ENCODE results near the gene RBM20. TPM values are rescaled to one million over a fixed set of nuclear protein-coding genes. Genes with fewer than 3 reads are reported as not detected.

Gene RBM20
- polyA plus RNA-seq, 3 donors = not detected

- Histone ChIP-seq H3K9me3 (replicated peaks in 1 of 2; ENCODE audit: control insufficient read depth in 1 of 2, insufficient read depth in 1 of 2, low read length in 2 of 2) (no peaks in the 10 kb centered on the region), H4K20me1 (ENCODE audit: insufficient read depth, low read length) (no peaks in the 10 kb centered on the region), H2AFZ (ENCODE audit: insufficient read depth, low read depth, low read length, poor library complexity, severe bottlenecking) (no peak overlapping the region), H3K36me3 (replicated peaks in 1 of 2; ENCODE audit: control insufficient read depth in 1 of 2, insufficient read depth in 2 of 2, low read length in 2 of 2) (no peaks in the 10 kb centered on the region), H3K27me3 (ENCODE audit: control insufficient read depth in 2 of 2, insufficient read depth in 2 of 2, low read length in 2 of 2) (no peaks in the 10 kb centered on the region), H3K9ac (ENCODE audit: insufficient read depth, low read length, poor library complexity, severe bottlenecking) (no peak overlapping the region), H3K27ac (ENCODE audit: low read depth in 1 of 2, low read length in 2 of 2) (no peak overlapping the region), H3K4me1 (ENCODE audit: control insufficient read depth in 1 of 2, insufficient read depth in 2 of 2, low read length in 2 of 2) (peaks cover 8 to 17% of the 10 kb centered on the region in 2 donors), H3K4me3 (replicated peaks in 1 of 3; ENCODE audit: low read depth in 2 of 3, low read length in 3 of 3) (no peak overlapping the region), H3K79me2 (ENCODE audit: insufficient read depth, low read length) (no peaks in the 10 kb centered on the region), H3K4me2 (replicated peaks; ENCODE audit: extremely low read depth, low read length, poor library complexity, severe bottlenecking) (no peak overlapping the region)
- H3K4me3 Mint-ChIP-seq = no peak overlapping the region
- no peak overlapping the region for H3K27ac Mint-ChIP-seq
- peaks cover 15% of the 10 kb centered on the region for H3K4me1 Mint-ChIP-seq
- no peak for TF ChIP-seq CTCF (IDR thresholded peaks at IDR 0.05)
- 97% methylated on average over 5 of the region's 6 CpGs for WGBS (ENCODE audit: insufficient coverage)
- peaks cover 0 to 5% (median 3%) of the 10 kb centered on the region in 3 donors for H3K27me3 Mint-ChIP-seq (ENCODE audit: low read depth in 3 of 3)
- peaks cover 0 to 4% (median 0%) of the 10 kb centered on the region in 7 donors for H3K9me3 Mint-ChIP-seq
- intact Hi-C loops (cut with micrococcal nuclease) = loop anchor here (5.0 to 10.0 kb wide), 2 partner anchors 72 to 89 kb away; partner anchors contain the start of gene PDCD4 (in 1 of the 2)
- H3K36me3 Mint-ChIP-seq = no peaks in the 10 kb centered on the region
- DNase-seq = no peak
Measured at GRCh38 chr10:110803239-110803749, 159.2 kb downstream of the RBM20 start.

- Histone ChIP-seq H3K4me1 (ENCODE audit: control insufficient read depth in 1 of 2, insufficient read depth in 2 of 2, low read length in 2 of 2) (peaks cover 8 to 17% of the 10 kb centered on the region in 2 donors), H3K36me3 (replicated peaks in 1 of 2; ENCODE audit: control insufficient read depth in 1 of 2, insufficient read depth in 2 of 2, low read length in 2 of 2) (no peaks in the 10 kb centered on the region), H2AFZ (ENCODE audit: insufficient read depth, low read depth, low read length, poor library complexity, severe bottlenecking) (peak overlapping the region; percentile 51), H3K79me2 (ENCODE audit: insufficient read depth, low read length) (no peaks in the 10 kb centered on the region), H3K4me2 (replicated peaks; ENCODE audit: extremely low read depth, low read length, poor library complexity, severe bottlenecking) (no peak overlapping the region), H4K20me1 (ENCODE audit: insufficient read depth, low read length) (no peaks in the 10 kb centered on the region), H3K9ac (ENCODE audit: insufficient read depth, low read length, poor library complexity, severe bottlenecking) (no peak overlapping the region), H3K27ac (ENCODE audit: low read depth in 1 of 2, low read length in 2 of 2) (no peak overlapping the region), H3K9me3 (replicated peaks in 1 of 2; ENCODE audit: control insufficient read depth in 1 of 2, insufficient read depth in 1 of 2, low read length in 2 of 2) (no peaks in the 10 kb centered on the region), H3K27me3 (ENCODE audit: control insufficient read depth in 2 of 2, insufficient read depth in 2 of 2, low read length in 2 of 2) (no peaks in the 10 kb centered on the region), H3K4me3 (replicated peaks in 1 of 3; ENCODE audit: low read depth in 2 of 3, low read length in 3 of 3) (no peak overlapping the region)
- peak; percentile 67 for TF ChIP-seq CTCF (IDR thresholded peaks at IDR 0.05)
- H3K4me3 Mint-ChIP-seq = no peak overlapping the region
- intact Hi-C loops (cut with micrococcal nuclease) = loop anchor here (5.0 to 10.0 kb wide), 2 partner anchors 71 to 88 kb away; partner anchors contain the start of gene PDCD4 (in 1 of the 2)
- H3K9me3 Mint-ChIP-seq = peaks cover 0 to 4% (median 0%) of the 10 kb centered on the region in 7 donors
- H3K4me1 Mint-ChIP-seq = peaks cover 15% of the 10 kb centered on the region
- H3K27ac Mint-ChIP-seq = peak overlapping the region in 1 of 7 donors; percentile 25
- WGBS (ENCODE audit: insufficient coverage) = 36% methylated on average over 6 of the region's 6 CpGs
- DNase-seq = peak; percentile 30 to 50 (median 47)
- no peaks in the 10 kb centered on the region for H3K36me3 Mint-ChIP-seq
- H3K27me3 Mint-ChIP-seq (ENCODE audit: low read depth in 3 of 3) = peaks cover 0 to 3% (median 3%) of the 10 kb centered on the region in 3 donors
Measured at GRCh38 chr10:110803830-110804338, 159.7 kb downstream of the RBM20 start.

All from CD14-positive monocyte (primary cell).